SK-N-MC (cell line): ENCODE measurements around the gene SLC6A19.

ENCODE experiments used
- DNase-seq: peaks from one replicate; pipeline ENCODE4 v3.0.0-alpha.2; 2011; ENCODE audit warnings: low read depth, low spot score
- H3K27ac ChIP-seq: fragments of 200-600 bp; sonication (generic); 2 replicates; pipeline ENCODE4 v1.5.1; 2016; ENCODE audit warnings: mixed run types
- H3K36me3 ChIP-seq: fragments of 200-600 bp; sonication (generic); 2 replicates; pipeline ENCODE4 v1.6.1; 2017; ENCODE audit warnings: antibody characterized with exemption, low read length, mixed read lengths; ENCODE audit not compliant: insufficient read depth
- H3K4me3 ChIP-seq: fragments of 200-600 bp; sonication (generic); 2 replicates; pipeline ENCODE4 v1.5.1; 2016
- H3K9ac ChIP-seq: fragments of 200-600 bp; sonication (generic); 2 replicates; pipeline ENCODE4 v1.8.0; 2017; ENCODE audit warnings: mixed run types, mixed read lengths; ENCODE audit not compliant: insufficient read length
- H3K9me3 ChIP-seq: fragments of 200-600 bp; sonication (generic); 2 replicates; pipeline ENCODE4 v1.6.1; 2017; ENCODE audit warnings: low read depth, mild to moderate bottlenecking, antibody characterized with exemption, low read length, moderate library complexity, mixed read lengths
- EZH2 ChIP-seq: fragments of 200-600 bp; sonication (generic); IDR thresholded peaks from one replicate; pipeline ENCODE4 v1.6.1; 2017; ENCODE audit warnings: antibody characterized with exemption
- FOXP2 ChIP-seq: optimal IDR thresholded peaks from 2 replicates; pipeline ENCODE3; 2011; ENCODE audit warnings: mild to moderate bottlenecking, moderate library complexity; ENCODE audit not compliant: insufficient read depth; ENCODE audit errors: extremely low read length, control extremely low read depth
- POLR2AphosphoS5 ChIP-seq: IDR thresholded peaks from 2 replicates; pipeline ENCODE4 v1.6.1; 2012; ENCODE audit warnings: mild to moderate bottlenecking, low read depth, low read length, borderline replicate concordance

The SLC6A19 gene

DNA sequence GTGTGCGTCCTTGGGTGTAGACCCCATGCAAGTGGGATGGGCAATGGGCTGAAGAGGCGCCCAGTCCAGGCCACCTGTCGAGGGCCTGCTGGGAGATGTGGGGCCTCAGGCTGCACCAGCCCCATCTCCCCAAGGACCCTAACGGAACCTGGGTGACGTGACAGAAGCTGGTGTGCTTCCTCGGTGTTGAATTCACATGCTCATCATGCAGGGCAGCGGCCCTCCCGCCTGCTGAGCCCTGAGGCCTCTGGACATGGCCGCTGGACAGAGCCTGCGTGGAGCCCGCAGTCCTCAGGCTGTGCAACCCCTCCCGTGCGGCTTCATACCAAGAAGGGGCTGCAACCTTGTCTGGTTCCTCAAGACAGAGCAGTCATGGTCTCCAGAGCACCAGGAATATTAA, 66.7 kb downstream of the SLC6A19 start:
- H3K36me3 ChIP-seq: no peaks in the 10 kb centered on the region
- no peak for TF ChIP-seq POLR2AphosphoS5
- TF ChIP-seq EZH2: no peak
- no peak for TF ChIP-seq FOXP2
- DNase-seq: no peak
- no peak overlapping the region for H3K4me3 ChIP-seq
- H3K9ac ChIP-seq: no peak overlapping the region
- no peaks in the 10 kb centered on the region for H3K9me3 ChIP-seq
- no peak overlapping the region for H3K27ac ChIP-seq

DNA sequence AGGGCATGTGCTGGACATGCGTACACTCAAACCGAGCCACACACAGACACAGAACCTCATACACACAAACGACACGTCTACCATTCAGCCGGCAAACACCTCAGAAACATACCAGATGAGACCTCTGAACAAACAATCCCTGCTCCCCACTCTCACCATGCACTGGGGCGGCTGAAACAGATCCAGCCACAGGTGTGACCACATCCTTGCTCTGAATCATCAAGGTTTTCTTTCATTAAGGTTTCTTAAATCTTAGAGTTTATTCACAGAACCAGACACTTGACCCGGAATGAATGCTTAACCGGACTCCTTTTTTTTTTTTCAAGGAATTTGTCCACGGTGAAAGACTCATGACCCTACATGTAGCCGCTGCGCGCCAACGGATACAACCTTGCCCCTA, 67.3 kb downstream of the SLC6A19 start:
- TF ChIP-seq FOXP2 (no peak), EZH2 (no peak), POLR2AphosphoS5 (no peak)
- Histone ChIP-seq H3K36me3 (no peaks in the 10 kb centered on the region), H3K9ac (no peak overlapping the region), H3K9me3 (no peaks in the 10 kb centered on the region), H3K4me3 (no peak overlapping the region), H3K27ac (no peak overlapping the region)
- no peak for DNase-seq

DNA sequence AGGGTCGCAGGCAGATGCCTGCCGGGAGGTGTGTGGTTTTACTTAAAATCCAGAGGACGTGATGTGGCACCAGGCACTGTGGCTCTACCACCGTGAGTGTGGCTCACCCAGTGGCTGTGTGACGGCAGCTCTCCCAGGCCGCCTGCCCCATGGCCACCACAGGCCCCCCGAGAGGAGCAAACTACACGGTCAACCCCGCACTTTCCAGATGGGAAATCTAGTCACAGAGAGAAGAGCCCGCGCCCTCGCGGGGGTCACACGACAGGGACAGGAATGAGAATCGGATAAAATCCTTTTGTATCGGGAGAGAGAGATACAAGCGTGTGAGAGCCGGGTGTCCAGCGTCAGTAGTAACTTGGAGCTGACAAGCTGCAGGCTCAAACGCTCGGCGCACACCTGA, 69.0 kb downstream of the SLC6A19 start:
- H3K36me3 ChIP-seq: no peaks in the 10 kb centered on the region
- no peak overlapping the region for H3K4me3 ChIP-seq
- TF ChIP-seq EZH2 (no peak), POLR2AphosphoS5 (no peak), FOXP2 (no peak)
- H3K9ac ChIP-seq: no peak overlapping the region
- no peaks in the 10 kb centered on the region for H3K9me3 ChIP-seq
- H3K27ac ChIP-seq: no peak overlapping the region
- no peak for DNase-seq

DNA sequence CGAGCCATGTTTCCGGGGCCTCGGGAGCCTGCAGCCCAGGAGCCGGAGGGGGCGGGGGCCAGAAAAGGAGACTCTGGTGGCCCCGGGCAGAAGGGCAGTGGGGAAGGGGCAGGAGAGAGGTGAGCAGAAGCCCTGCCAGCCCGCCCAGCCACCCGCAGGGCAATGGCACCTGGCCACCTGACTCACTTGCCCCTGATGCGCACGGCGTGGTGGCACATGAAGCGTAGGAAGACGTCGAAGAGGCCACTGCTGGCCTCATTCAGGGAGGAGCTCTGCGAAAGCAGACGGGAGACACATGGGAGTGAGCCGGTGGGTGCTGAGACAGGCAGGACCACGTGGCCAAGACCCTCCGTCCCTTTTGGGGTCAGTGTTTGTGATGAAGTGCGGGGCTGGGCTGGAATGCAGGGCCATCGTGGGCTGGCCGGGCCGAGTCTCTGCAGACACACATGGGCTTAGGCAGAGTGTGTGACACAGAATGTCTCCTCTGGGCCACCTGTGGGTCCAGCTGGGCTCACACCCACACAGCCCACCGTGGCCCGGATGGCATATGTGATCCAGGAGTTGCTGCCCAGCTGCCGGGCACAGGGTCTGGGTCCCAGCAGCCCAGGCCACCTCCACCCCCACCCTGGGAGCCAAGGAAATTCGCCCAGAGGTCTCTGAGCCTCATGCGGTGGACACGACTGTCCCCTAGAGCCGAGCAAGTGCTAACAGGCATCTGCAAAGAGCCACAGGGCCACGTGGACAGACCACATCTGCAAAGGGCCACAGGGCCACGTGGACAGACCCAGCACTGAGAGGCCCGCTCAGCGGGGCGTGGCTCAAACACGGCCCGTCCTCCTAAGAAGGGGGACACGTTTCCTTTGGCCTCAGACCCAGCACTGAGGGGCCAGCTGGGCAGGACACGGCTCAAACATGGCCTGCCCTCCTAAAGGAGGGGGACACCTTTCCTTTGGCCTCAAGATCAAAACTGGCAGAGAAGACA, 69.8 kb downstream of the SLC6A19 start:
- Histone ChIP-seq H3K9me3 (no peaks in the 10 kb centered on the region), H3K27ac (no peak overlapping the region), H3K9ac (no peak overlapping the region), H3K36me3 (no peaks in the 10 kb centered on the region), H3K4me3 (no peak overlapping the region)
- no peak for TF ChIP-seq EZH2
- TF ChIP-seq FOXP2: no peak
- TF ChIP-seq POLR2AphosphoS5: no peak
- DNase-seq: no peak

DNA sequence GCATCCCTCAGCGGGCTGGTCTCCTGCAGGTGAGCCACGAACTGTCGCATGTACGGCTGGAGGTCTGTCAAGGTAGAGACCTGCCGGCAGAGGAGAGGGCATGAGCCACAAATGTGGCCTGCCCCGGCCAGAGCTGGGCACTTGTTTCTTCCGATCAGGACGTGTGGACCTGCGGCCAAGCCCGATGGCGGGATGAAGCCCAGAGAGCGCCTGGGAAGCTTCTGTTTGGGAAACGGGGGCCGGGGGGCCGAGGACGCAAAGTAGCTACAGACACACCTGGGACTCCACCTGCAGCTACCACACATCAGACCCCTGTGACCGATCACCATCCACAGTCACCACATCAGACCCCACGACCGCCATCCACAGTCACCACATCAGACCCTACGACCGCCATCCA, 70.8 kb downstream of the SLC6A19 start:
- no peaks in the 10 kb centered on the region for H3K36me3 ChIP-seq
- no peak overlapping the region for H3K4me3 ChIP-seq
- no peak overlapping the region for H3K27ac ChIP-seq
- no peaks in the 10 kb centered on the region for H3K9me3 ChIP-seq
- TF ChIP-seq POLR2AphosphoS5 (no peak), FOXP2 (no peak), EZH2 (no peak)
- H3K9ac ChIP-seq: no peak overlapping the region
- DNase-seq: no peak

DNA sequence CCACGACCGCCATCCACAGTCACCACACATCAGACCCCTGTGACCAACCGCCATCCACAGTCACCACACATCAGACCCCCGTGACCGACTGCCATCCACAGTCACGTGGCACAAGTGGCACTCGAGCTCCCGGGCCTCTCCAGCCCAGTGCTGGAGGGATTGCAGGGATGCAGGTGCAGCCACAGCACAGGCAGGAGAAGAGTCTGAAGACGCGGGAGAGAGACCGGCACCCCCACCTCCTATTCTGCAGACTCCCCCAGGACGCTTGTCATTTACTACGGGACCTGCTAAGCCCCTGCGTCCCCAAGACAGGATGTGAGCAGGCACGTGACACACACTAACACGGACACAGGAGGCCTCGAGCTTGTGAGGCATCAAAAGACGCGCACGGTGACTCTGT, 72.3 kb downstream of the SLC6A19 start:
- H3K36me3 ChIP-seq: no peaks in the 10 kb centered on the region
- H3K4me3 ChIP-seq: no peak overlapping the region
- TF ChIP-seq POLR2AphosphoS5 (no peak), EZH2 (no peak), FOXP2 (no peak)
- H3K27ac ChIP-seq: no peak overlapping the region
- DNase-seq: no peak
- H3K9me3 ChIP-seq: no peaks in the 10 kb centered on the region
- no peak overlapping the region for H3K9ac ChIP-seq

DNA sequence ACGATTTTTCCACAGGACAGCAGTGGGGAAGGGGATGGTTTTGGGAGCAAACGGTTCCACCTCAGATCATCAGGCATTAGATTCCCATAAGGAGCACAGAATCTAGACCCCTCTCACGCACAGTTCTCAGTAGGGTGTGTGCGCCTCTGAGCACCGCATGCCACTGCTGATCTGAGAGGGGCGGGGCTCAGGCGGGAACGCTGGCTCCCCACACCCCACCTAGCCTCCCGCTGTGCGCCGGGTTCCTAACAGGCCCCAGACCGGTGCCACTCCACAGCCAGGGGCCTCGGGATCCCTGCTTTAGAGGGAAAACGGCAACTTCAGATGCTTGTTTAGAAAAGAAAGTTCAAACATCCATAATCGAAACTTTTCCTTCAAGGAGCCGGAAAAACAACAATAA, 73.1 kb downstream of the SLC6A19 start:
- no peak overlapping the region for H3K4me3 ChIP-seq
- no peak overlapping the region for H3K9ac ChIP-seq
- DNase-seq: no peak
- H3K36me3 ChIP-seq: no peaks in the 10 kb centered on the region
- TF ChIP-seq POLR2AphosphoS5 (no peak), FOXP2 (no peak), EZH2 (no peak)
- H3K27ac ChIP-seq: no peak overlapping the region
- H3K9me3 ChIP-seq: no peaks in the 10 kb centered on the region
